Left ventricle myocardium superior (tissue), 1 donor: ENCODE measurements around the gene CDK15. TPM values are rescaled to one million over a fixed set of nuclear protein-coding genes. Genes with fewer than 3 reads are reported as not detected.
A peak's percentile ranks its signal among the peaks of the same experiment; 100 is the strongest.
"Not testable (repeated sequence)": the region's sequence is repeated elsewhere in the genome, so short reads cannot be mapped to it uniquely, and the experiment has no call there.

Source experiments
- ATAC-seq: fragments of 200-7000 bp; cut with Tn5 transposase; one replicate; pipeline ENCODE4 v1.9.1; 2020; ENCODE audit warnings: mild to moderate bottlenecking, moderate library complexity
- DNase-seq: peaks from one replicate; pipeline ENCODE4 v3.0.0-alpha.2; 2020
- intact Hi-C: fragments of 100-400 bp; cut with micrococcal nuclease; formaldehyde crosslinking; loops from one replicate; pipeline ENCODE4 v1.11.0; 2022
- long read RNA-seq: library from polyadenylated mRNA; unstranded; transcript quantifications from one replicate; pipeline ENCODE4 v2.0.0, GENCODE V29; 2021
- total RNA-seq: library from RNA; stranded (reverse); fragmentation: NEBNext Ultra II Directional; extraction: Animal tissue kit (Norgen Biotek cat#: 25700); gene quantifications from one replicate; pipeline ENCODE4 v1.2.1, GENCODE V29; 2021
- donor health status: DM: no; HTN: yes; CAD: no; lungs with severe emphysema.

Gene CDK15
- 0.30 TPM for total RNA-seq
- long read RNA-seq, partial matches to known transcripts: 0 of 1 reads
- long read RNA-seq, other reads (novel, unspliced or antisense): 1 of 1 reads

- DNase-seq: no peak
Measured at GRCh38 chr2:201806442-201807170, at the start of gene CDK15. Gene CDK15, plus strand, starts transcription at chr2:201806537. Its CDS starts 128 bp downstream, at chr2:201806665.

GRCh38 chr2:201758234-201758633 lies 48.1 kb upstream of the CDK15 start:
- DNase-seq: no peak
- intact Hi-C loops: no loop called here
- ATAC-seq: no peak

More at GRCh38 chr2:201806442-201807170, at the start of gene CDK15:
- intact Hi-C loops: no loop called here
- peak; percentile 78 for ATAC-seq

GRCh38 chr2:201758873-201759272 lies 47.5 kb upstream of the CDK15 start:
- ATAC-seq: no peak
- intact Hi-C loops: no loop called here
- no peak for DNase-seq

GRCh38 chr2:201759567-201759966 lies 46.8 kb upstream of the CDK15 start:
- ATAC-seq: no peak
- no peak for DNase-seq
- intact Hi-C loops: no loop called here

GRCh38 chr2:201761101-201761500 lies 45.2 kb upstream of the CDK15 start:
- intact Hi-C loops: no loop called here
- ATAC-seq (peak; percentile 28), DNase-seq (no peak)

GRCh38 chr2:201764469-201764868 lies 41.9 kb upstream of the CDK15 start:
- intact Hi-C loops, ATAC-seq, DNase-seq: not testable (repeated sequence)

GRCh38 chr2:201765799-201766198 lies 40.5 kb upstream of the CDK15 start:
- ATAC-seq (peak; percentile 77), DNase-seq (no peak)
- intact Hi-C loops: no loop called here

- ATAC-seq (no peak), DNase-seq (no peak)
- intact Hi-C loops: no loop called here
Measured at GRCh38 chr2:201768918-201769317, 37.4 kb upstream of the CDK15 start.

GRCh38 chr2:201769666-201770373 lies 36.5 kb upstream of the CDK15 start:
- no peak for ATAC-seq
- intact Hi-C loops: no loop called here

GRCh38 chr2:201773990-201774389 lies 32.3 kb upstream of the CDK15 start:
- ATAC-seq (no peak), DNase-seq (no peak)
- intact Hi-C loops: no loop called here

More at GRCh38 chr2:201769666-201770373, 36.5 kb upstream of the CDK15 start:
- DNase-seq: no peak

- DNase-seq: no peak
- intact Hi-C loops: no loop called here
- ATAC-seq: no peak
Measured at GRCh38 chr2:201774546-201774945, 31.8 kb upstream of the CDK15 start.

- ATAC-seq (no peak), DNase-seq (no peak)
- intact Hi-C loops: no loop called here
Measured at GRCh38 chr2:201775326-201775725, 31.0 kb upstream of the CDK15 start.

- no peak for DNase-seq
- intact Hi-C loops: no loop called here
- no peak for ATAC-seq
Measured at GRCh38 chr2:201777043-201777442, 29.3 kb upstream of the CDK15 start.

GRCh38 chr2:201777869-201778268 lies 28.5 kb upstream of the CDK15 start:
- intact Hi-C loops: no loop called here
- no peak for DNase-seq

GRCh38 chr2:201779901-201780673 lies 26.2 kb upstream of the CDK15 start:
- intact Hi-C loops: no loop called here
- ATAC-seq: peak; percentile 30
- DNase-seq: no peak

More at GRCh38 chr2:201777869-201778268, 28.5 kb upstream of the CDK15 start:
- ATAC-seq: no peak

- peak; percentile 96 for ATAC-seq
- peak; percentile 98 for DNase-seq
- intact Hi-C loops: no loop called here
Measured at GRCh38 chr2:201780674-201781493, 25.5 kb upstream of the CDK15 start, which contains the start of gene ALS2. Gene ALS2, minus strand, starts transcription at chr2:201780933. Its CDS starts 12,048 bp downstream, at chr2:201768885.

GRCh38 chr2:201781557-201782051 lies 24.7 kb upstream of the CDK15 start:
- intact Hi-C loops: no loop called here
- DNase-seq: no peak
- ATAC-seq: peak; percentile 7

GRCh38 chr2:201784563-201784962 lies 21.8 kb upstream of the CDK15 start:
- intact Hi-C loops: no loop called here
- DNase-seq (no peak), ATAC-seq (no peak)

- ATAC-seq: no peak
- DNase-seq: no peak
- intact Hi-C loops: no loop called here
Measured at GRCh38 chr2:201785135-201785534, 21.2 kb upstream of the CDK15 start.
